GM12878 (cell line): ENCODE results near the gene UBL4B.

Experiments used
- CTCF ChIP-seq, 3 experiments: IDR thresholded peaks in 2 of 3; conservative IDR thresholded peaks in 1 of 3; 2 replicates each; pipeline ENCODE4 v1.5.1; 2011; ENCODE audit warnings: low read depth in 3 of 3, low read length in 3 of 3, mild to moderate bottlenecking in 3 of 3, control low read depth in 2 of 3, moderate library complexity in 2 of 3, inconsistent platforms in 1 of 3, mixed read lengths in 1 of 3; ENCODE audit not compliant: control insufficient read depth in 2 of 3, insufficient read depth in 1 of 3; ENCODE audit errors: extremely low read depth in 1 of 3
- JUNB ChIP-seq: IDR thresholded peaks from 2 replicates; pipeline ENCODE4 v1.6.1; 2016; ENCODE audit warnings: antibody characterized with exemption, mild to moderate bottlenecking
- JUND ChIP-seq: IDR thresholded peaks from 2 replicates; pipeline ENCODE4 v1.6.1; 2012; ENCODE audit warnings: low read depth, mild to moderate bottlenecking, low read length, improper control_type of control experiment, moderate library complexity
- MYC ChIP-seq: IDR thresholded peaks from 2 replicates; pipeline ENCODE4 v1.6.1; 2011; ENCODE audit warnings: mild to moderate bottlenecking, low read length, moderate library complexity, inconsistent platforms; ENCODE audit not compliant: insufficient read depth, insufficient replicate concordance, insufficient read length, severe bottlenecking
- POLR2A ChIP-seq: IDR thresholded peaks from 2 replicates; pipeline ENCODE4 v1.6.1; 2011; ENCODE audit warnings: low read depth, mild to moderate bottlenecking, low read length
- SMAD1 ChIP-seq: fragments of 450-650 bp; IDR thresholded peaks from 2 replicates; pipeline ENCODE4 v1.6.1; 2018; ENCODE audit warnings: mild to moderate bottlenecking, low read depth; ENCODE audit not compliant: partially characterized antibody
- USF2 ChIP-seq: IDR thresholded peaks from 2 replicates; pipeline ENCODE4 v1.6.1; 2011; ENCODE audit warnings: low read depth, low read length, improper control_type of control experiment, borderline replicate concordance
- YY1 ChIP-seq: IDR thresholded peaks from 2 replicates; pipeline ENCODE4 v1.6.1; 2011; ENCODE audit warnings: low read depth, mild to moderate bottlenecking, low read length
- ZBED1 ChIP-seq: IDR thresholded peaks from 2 replicates; pipeline ENCODE4 v1.6.1; 2016; ENCODE audit warnings: borderline replicate concordance

DNA sequence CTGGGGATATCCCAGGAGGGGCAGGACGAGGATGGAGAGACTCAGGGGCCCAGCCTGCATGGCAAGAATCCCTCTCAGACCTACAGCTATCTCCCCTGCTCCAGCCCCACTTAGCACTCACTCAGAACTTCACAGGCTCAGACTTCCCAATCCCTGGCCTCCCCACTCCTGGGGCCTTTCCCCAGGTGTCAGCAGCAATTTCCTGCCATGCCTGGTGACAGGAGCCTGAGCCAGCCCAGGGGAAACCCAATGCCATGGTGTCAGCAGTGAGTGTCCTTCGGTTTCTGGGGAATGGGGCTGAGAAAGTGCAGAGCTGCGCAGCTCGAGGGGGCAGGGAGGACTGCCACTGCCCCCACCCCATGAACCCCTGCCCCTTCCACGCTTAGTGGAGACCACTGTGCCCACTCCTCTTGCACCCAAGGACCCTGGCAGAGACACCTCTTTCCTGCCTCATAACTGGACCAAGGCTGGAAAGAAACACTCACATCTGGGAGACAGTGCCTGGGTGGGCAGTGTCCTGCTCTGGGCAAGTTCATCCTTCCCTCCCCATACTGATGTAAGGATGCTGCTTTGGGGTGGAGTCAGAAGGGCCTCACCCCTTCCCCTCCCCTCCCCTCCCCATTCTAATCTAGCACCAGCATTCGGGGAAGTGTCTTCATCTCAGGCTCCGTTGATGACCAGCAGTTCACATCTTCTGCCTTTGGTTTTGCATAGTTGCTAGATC lies 17.1 kb upstream of the UBL4B start:
- TF ChIP-seq POLR2A: no peak
- no peak for TF ChIP-seq CTCF (IDR thresholded peaks at IDR 0.05 in 2 of 3, conservative IDR thresholded peaks at IDR 0.05 in 1 of 3; ENCODE audit: control insufficient read depth in 2 of 3, extremely low read depth in 1 of 3, insufficient read depth in 1 of 3, low read depth in 3 of 3, low read length in 3 of 3)
- TF ChIP-seq YY1: no peak
- TF ChIP-seq SMAD1: no peak
- no peak for TF ChIP-seq MYC
- TF ChIP-seq USF2: no peak
- TF ChIP-seq JUNB: no peak
- no peak for TF ChIP-seq ZBED1
- TF ChIP-seq JUND: no peak
